Measurements from ENCODE around the gene SNRPE. TPM values are rescaled to one million over a fixed set of nuclear protein-coding genes. Genes with fewer than 3 reads are reported as not detected.
A peak's percentile ranks its signal among the peaks of the same experiment; 100 is the strongest.

The SNRPE gene
- total RNA-seq, 1 donor from 2014 or later = 122 TPM

DNA sequence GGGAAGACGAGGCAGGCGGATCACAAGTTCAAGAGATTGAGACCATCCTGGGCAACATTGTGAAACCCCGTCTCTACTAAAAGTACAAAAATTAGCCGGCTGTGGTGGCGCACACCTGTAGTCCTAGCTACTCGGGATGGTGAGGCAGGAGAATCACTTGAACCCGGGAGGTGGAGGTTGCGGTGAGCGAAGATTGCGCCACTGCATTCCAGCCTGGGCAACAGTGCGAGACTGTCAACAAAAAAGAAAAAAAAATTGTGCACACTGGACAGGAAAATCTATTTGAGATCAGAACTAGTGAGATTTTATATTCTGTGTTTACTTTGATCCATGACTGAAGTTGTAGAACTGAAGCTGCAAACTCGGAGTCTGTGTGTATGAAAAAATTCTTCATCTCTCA lies 40.2 kb downstream of the SNRPE start:
- H3K27me3 Mint-ChIP-seq (ENCODE audit: low read depth, unreplicated experiment) = no peaks in the 10 kb centered on the region
- H3K9me3 Mint-ChIP-seq (ENCODE audit: unreplicated experiment) = peaks cover 5% of the 10 kb centered on the region
- H3K9me3 ChIP-seq (ENCODE audit: insufficient read depth, low read depth, low read length) = no peaks in the 10 kb centered on the region
- H3K9ac ChIP-seq (ENCODE audit: low read length) = no peak overlapping the region
- H3K27me3 ChIP-seq (ENCODE audit: insufficient read depth, low read length) = no peaks in the 10 kb centered on the region
- FAIRE-seq = no peak
- TF ChIP-seq, protein P1, sequence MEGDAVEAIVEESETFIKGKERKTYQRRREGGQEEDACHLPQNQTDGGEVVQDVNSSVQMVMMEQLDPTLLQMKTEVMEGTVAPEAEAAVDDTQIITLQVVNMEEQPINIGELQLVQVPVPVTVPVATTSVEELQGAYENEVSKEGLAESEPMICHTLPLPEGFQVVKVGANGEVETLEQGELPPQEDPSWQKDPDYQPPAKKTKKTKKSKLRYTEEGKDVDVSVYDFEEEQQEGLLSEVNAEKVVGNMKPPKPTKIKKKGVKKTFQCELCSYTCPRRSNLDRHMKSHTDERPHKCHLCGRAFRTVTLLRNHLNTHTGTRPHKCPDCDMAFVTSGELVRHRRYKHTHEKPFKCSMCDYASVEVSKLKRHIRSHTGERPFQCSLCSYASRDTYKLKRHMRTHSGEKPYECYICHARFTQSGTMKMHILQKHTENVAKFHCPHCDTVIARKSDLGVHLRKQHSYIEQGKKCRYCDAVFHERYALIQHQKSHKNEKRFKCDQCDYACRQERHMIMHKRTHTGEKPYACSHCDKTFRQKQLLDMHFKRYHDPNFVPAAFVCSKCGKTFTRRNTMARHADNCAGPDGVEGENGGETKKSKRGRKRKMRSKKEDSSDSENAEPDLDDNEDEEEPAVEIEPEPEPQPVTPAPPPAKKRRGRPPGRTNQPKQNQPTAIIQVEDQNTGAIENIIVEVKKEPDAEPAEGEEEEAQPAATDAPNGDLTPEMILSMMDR (IDR thresholded peaks at IDR 0.05; ENCODE audit: insufficient read depth, low read depth, low read length) = no peak
- no peak for TF ChIP-seq EZH2 (IDR thresholded peaks at IDR 0.05; ENCODE audit: insufficient read depth, low read length)
- H3K27ac ChIP-seq (ENCODE audit: low read depth, low read length) = no peak overlapping the region
- no peak for DNase-seq (ENCODE audit: low read depth)
- no peaks in the 10 kb centered on the region for H3K36me3 ChIP-seq (ENCODE audit: insufficient read depth, low read length)
- peaks cover 5% of the 10 kb centered on the region for H3K4me1 Mint-ChIP-seq (ENCODE audit: low read depth, unreplicated experiment)
- no peak overlapping the region for H3K4me3 ChIP-seq (ENCODE audit: insufficient read depth, low read depth, low read length)
- no peaks in the 10 kb centered on the region for H3K36me3 Mint-ChIP-seq (ENCODE audit: low read depth, unreplicated experiment)
- no peak overlapping the region for H3K4me3 Mint-ChIP-seq (ENCODE audit: unreplicated experiment)
- no peaks in the 10 kb centered on the region for H4K20me1 ChIP-seq (ENCODE audit: insufficient read depth, low read length)
- H3K4me2 ChIP-seq (ENCODE audit: low read length) = no peak overlapping the region
- peaks cover 7% of the 10 kb centered on the region for H3K4me1 ChIP-seq (ENCODE audit: insufficient read depth, low read length)
- no peak overlapping the region for H3K27ac Mint-ChIP-seq (ENCODE audit: unreplicated experiment)
- H2AFZ ChIP-seq (ENCODE audit: low read depth, low read length) = no peak overlapping the region
- H3K79me2 ChIP-seq (ENCODE audit: insufficient read depth, low read length) = no peaks in the 10 kb centered on the region

DNA sequence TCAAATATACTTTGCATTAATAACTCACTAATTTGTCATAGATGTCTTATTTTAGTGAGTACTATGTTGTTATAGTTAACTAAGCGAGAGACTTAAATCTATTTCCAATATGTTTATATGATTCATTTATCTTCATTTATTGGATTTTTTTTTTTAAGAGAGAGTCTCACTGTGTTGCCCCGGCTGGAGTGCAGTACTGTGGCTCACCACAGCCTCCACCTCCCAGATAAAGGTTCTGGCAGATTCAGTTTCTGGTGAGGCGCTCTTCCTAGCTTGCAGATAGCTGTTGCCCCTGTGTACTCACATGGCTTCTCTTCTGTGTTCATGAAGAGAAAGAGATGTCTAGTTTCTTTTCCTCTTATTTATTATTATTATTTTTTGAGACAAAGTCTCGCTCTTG lies 43.9 kb downstream of the SNRPE start:
- no peaks in the 10 kb centered on the region for H3K27me3 ChIP-seq (ENCODE audit: insufficient read depth, low read length)
- H3K4me1 ChIP-seq (ENCODE audit: insufficient read depth, low read length) = peaks cover 11% of the 10 kb centered on the region
- no peaks in the 10 kb centered on the region for H3K79me2 ChIP-seq (ENCODE audit: insufficient read depth, low read length)
- H3K27ac Mint-ChIP-seq (ENCODE audit: unreplicated experiment) = no peak overlapping the region
- H3K9me3 Mint-ChIP-seq (ENCODE audit: unreplicated experiment) = peaks cover 5% of the 10 kb centered on the region
- DNase-seq (ENCODE audit: low read depth) = no peak
- no peaks in the 10 kb centered on the region for H3K36me3 ChIP-seq (ENCODE audit: insufficient read depth, low read length)
- no peak overlapping the region for H3K4me2 ChIP-seq (ENCODE audit: low read length)
- no peaks in the 10 kb centered on the region for H3K27me3 Mint-ChIP-seq (ENCODE audit: low read depth, unreplicated experiment)
- peaks cover 10% of the 10 kb centered on the region for H3K4me1 Mint-ChIP-seq (ENCODE audit: low read depth, unreplicated experiment)
- H3K27ac ChIP-seq (ENCODE audit: low read depth, low read length) = no peak overlapping the region
- no peaks in the 10 kb centered on the region for H3K9me3 ChIP-seq (ENCODE audit: insufficient read depth, low read depth, low read length)
- H4K20me1 ChIP-seq (ENCODE audit: insufficient read depth, low read length) = no peaks in the 10 kb centered on the region
- no peak overlapping the region for H3K9ac ChIP-seq (ENCODE audit: low read length)
- no peak for FAIRE-seq
- TF ChIP-seq, protein P1 (IDR thresholded peaks at IDR 0.05; ENCODE audit: insufficient read depth, low read depth, low read length) = no peak
- no peak for TF ChIP-seq EZH2 (IDR thresholded peaks at IDR 0.05; ENCODE audit: insufficient read depth, low read length)
- H3K36me3 Mint-ChIP-seq (ENCODE audit: low read depth, unreplicated experiment) = no peaks in the 10 kb centered on the region
- H2AFZ ChIP-seq (ENCODE audit: low read depth, low read length) = no peak overlapping the region
- H3K4me3 ChIP-seq (ENCODE audit: insufficient read depth, low read depth, low read length) = no peak overlapping the region
- H3K4me3 Mint-ChIP-seq (ENCODE audit: unreplicated experiment) = no peak overlapping the region

DNA sequence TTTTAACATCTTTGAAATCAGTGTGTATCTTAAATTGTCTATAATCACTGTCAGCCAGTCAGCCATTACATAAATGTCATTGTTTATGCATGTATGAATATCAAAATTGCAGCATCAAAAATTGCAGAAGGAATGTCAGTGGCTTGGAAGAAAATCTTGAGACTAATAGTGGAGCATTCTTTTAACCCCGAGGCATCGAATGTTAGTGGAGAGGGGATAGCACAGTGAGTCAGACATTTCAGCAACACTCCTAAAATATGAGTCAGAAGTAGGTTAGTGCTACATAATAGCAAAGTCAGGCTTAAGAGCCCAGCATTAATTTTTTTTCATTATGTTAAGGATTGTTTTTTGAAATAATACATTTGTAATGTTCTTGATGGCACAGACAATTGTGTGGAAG lies 45.5 kb downstream of the SNRPE start:
- Histone ChIP-seq H3K27ac (ENCODE audit: low read depth, low read length) (peak overlapping the region; percentile 68), H2AFZ (ENCODE audit: low read depth, low read length) (no peak overlapping the region), H3K27me3 (ENCODE audit: insufficient read depth, low read length) (no peaks in the 10 kb centered on the region), H3K4me1 (ENCODE audit: insufficient read depth, low read length) (peaks cover 13% of the 10 kb centered on the region), H3K79me2 (ENCODE audit: insufficient read depth, low read length) (no peaks in the 10 kb centered on the region), H3K4me3 (ENCODE audit: insufficient read depth, low read depth, low read length) (no peak overlapping the region), H3K4me2 (ENCODE audit: low read length) (peak overlapping the region; percentile 31), H3K9me3 (ENCODE audit: insufficient read depth, low read depth, low read length) (no peaks in the 10 kb centered on the region), H3K36me3 (ENCODE audit: insufficient read depth, low read length) (no peaks in the 10 kb centered on the region), H4K20me1 (ENCODE audit: insufficient read depth, low read length) (no peaks in the 10 kb centered on the region), H3K9ac (ENCODE audit: low read length) (no peak overlapping the region)
- Mint-ChIP-seq H3K9me3 (ENCODE audit: unreplicated experiment) (no peaks in the 10 kb centered on the region), H3K4me3 (ENCODE audit: unreplicated experiment) (no peak overlapping the region), H3K27ac (ENCODE audit: unreplicated experiment) (peak overlapping the region; percentile 69), H3K36me3 (ENCODE audit: low read depth, unreplicated experiment) (no peaks in the 10 kb centered on the region), H3K27me3 (ENCODE audit: low read depth, unreplicated experiment) (no peaks in the 10 kb centered on the region), H3K4me1 (ENCODE audit: low read depth, unreplicated experiment) (peaks cover 11% of the 10 kb centered on the region)
- DNase-seq (ENCODE audit: low read depth) (peak; percentile 92), FAIRE-seq (peak; percentile 96)
- TF ChIP-seq, protein P1 (IDR thresholded peaks at IDR 0.05; ENCODE audit: insufficient read depth, low read depth, low read length) = no peak
- no peak for TF ChIP-seq EZH2 (IDR thresholded peaks at IDR 0.05; ENCODE audit: insufficient read depth, low read length)
